ENCODE data around the gene KRT37.

Gene KRT37

DNA sequence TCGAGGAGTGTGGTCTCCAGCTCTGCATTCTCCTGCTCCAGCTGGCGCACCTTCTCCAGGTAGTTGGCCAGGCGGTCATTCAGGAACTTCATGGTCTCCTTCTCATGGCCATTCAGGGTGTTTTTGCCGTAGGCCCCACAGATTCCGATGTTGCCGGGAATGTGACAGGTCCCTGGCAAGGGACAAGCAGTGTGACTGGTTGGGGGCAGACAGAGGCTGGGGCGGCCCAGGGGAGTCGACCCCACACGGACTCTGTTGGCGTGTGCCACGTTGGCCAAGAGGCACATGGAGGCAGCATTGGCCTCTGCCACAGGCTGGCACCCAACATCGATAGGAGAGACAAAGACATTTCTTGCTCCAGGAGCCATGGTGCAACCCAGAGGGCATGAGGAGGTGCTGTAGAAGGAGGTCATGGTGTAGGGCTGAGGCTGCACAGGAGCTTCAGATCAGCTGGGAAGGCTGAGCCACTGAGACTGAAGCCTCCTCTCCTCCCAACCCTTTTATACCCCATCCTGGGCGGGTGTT is at the start of gene KRT37:
KRT37 (minus strand) TSS at position 475 of the 525 bp plus-strand sequence; CDS start at position 413, 62 bp downstream.
- DNase-seq (ENCODE audit: low read depth, low spot score) = no peak

DNA sequence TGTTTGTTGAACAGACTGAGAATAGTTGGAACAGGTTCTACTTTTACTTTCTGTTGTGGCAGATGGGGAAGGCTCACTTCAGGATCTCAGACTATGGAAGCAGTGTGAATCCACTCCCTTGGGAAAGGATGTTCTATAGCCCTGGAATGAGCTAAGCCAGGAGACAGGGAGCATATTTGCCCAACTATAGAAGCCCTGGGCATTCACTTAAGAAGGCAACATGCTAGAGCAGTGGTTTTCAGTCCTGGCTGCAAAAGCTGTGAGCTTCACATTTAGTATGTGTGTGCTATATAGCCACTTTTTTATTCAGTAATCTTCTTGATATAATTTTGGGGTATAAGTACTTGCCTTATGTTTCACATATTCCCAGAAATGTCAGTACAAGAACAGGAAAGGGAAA is 44.0 kb upstream of the KRT37 start:
- no peak for DNase-seq (ENCODE audit: low read depth, low spot score)

DNA sequence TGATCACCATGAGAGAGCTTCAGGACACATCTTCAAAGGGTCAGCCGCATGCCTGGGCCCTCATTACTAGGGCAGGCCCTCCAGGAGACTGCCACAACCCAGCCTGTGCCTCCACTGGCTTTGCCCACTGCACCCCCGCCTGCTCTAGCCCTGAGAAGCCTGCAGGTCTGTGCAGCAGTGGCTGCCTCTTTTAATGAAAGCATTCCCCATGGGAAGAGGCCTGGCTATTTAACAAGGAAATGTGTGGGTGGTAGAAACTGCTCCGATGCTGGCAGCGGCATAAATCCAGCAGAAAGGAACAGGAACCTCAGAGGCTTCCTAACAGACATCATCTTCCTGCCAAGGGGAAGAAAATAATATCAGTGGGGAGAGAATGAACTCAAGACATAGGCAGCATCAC is 43.2 kb upstream of the KRT37 start:
- no peak for DNase-seq (ENCODE audit: low read depth, low spot score)

DNA sequence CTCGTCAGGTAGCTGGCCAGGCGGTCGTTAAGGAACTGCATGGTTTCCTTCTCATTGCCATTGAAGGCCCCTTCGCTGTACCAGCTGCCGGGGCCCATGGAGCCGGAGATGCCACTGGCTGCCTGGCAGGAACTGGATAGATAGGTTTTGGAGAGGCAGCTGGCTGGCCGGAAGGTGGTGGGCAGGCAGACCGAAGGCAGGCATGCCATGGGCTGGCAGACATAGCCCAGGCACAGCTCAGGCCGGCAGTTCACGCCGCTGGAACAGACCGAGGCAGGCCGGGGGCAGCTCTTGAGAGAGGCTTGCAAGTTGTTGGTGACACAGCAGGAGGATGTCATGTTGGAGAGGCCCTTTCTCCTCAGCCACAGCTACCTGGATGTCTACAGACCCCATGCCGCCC is 42.6 kb upstream of the KRT37 start, which contains the start of gene KRT32:
KRT32 (minus strand) TSS at position 399 of the 400 bp plus-strand sequence; CDS start at position 338, 61 bp downstream.
- no peak for DNase-seq (ENCODE audit: low read depth, low spot score)

DNA sequence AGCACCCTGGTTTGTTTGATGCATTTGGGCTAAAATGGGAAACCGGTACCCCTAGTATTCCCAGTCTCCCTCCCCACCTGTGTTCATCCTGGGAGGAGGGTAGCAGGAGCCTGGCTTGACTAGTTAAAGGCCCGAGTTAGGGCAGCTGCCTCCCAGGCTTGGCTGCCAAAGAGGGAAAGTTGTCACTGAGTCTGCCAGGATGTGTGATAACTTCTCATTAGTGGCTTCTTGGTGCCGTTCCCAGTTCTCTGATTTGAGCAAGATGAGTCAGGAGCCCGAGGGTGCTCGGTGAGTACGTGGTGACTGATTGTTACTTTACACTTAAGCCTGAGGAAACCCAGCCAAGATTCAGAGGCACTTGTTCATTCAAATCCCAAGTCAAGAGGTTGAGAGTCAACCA is 40.3 kb upstream of the KRT37 start:
- no peak for DNase-seq (ENCODE audit: low read depth, low spot score)

DNA sequence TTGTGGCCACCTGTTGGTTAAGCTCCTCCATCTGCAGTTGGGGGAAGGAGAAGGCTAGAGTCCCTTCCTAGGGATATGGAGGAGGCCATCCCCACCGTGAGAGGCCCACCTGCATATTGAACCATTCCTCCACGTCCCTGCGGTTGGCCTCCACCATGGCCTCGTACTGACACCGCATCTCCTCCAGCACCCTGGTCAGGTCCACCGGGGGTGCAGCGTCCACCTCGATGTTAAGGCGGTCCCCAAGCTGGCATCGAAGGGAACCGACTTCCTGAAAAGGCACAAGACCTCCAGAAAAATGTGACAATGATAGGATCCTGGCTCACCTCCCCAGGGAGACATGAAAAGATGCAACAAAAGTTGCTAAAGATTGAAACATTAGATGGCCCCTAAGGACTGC is 39.8 kb upstream of the KRT37 start:
- no peak for DNase-seq (ENCODE audit: low read depth, low spot score)

DNA sequence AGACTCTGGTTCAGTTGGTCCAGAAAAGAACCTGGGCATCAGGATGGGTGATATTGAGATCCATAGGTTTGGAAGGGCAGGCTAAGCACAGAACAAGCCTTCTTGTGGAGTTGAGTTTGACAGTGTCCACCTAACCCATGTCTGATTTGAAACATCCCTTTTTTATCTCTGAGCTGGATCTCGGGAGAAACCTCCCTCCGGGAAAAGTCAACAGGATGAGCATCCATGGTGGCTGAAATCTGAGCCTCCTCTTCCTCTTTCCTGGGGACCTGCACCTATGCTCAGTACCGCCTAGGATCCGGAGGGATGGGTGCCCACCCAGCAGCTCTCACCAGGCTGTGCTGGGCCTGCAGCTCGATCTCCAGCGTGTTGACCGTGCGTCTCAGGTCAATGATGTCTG is 39.4 kb upstream of the KRT37 start:
- no peak for DNase-seq (ENCODE audit: low read depth, low spot score)

DNA sequence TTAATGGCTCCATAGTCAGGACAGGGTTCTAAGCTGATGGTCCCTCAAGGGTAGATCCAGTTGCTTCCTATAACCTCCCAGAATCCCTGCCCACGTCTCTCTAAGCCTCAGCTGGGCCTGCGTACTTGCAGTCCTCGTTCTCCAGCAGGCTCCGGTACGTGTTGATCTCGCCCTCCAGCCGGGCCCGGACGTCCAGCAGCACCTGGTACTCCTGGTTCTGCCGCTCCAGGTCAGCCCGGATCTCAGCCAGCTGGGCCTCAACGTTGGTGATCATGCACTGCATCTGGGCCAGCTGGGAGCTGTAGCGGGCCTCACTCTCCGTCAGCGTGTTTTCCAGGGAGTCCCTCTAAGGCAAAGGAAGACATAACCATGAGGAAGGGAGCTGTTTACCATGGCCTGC is 38.3 kb upstream of the KRT37 start:
- DNase-seq (ENCODE audit: low read depth, low spot score) = no peak

DNA sequence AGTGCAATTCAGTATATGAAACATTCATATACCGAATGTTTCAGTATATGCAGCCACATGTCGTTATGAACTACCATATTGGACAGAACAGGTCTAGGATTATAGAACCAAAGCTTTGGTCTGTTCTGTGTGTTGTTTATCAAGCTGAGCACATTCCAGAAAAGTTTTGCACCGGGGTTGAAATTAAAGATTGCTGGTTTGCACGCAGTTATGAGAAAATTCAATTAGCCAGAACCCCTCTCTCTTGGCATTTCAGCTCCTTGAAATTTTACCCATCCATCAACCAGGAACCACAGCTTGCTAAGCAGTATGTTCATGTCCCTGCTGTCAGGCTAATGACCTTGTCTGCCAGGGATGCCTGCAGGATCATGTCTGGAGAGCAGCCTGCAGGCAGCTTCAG is 33.3 kb upstream of the KRT37 start:
- no peak for DNase-seq (ENCODE audit: low read depth, low spot score)

DNA sequence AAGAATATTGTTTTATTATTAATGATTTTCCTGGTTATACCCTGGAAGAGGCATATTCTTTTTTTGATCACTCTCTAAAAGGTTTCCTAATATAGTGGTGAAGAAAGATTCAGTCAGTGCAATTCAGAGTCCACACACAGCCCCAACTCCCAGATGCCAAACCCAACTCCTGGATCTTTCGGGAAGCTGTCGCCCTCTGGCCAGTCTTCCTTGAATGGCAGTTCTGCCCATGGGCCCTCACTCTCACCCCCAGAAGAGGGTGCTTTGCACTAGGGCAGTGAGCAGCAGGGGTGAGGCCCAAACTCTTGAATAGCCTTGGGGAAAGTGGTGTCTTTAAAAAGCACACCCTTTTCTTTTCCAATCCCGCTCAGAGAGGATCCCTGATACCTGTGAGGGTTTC is 31.8 kb upstream of the KRT37 start:
- no peak for DNase-seq (ENCODE audit: low read depth, low spot score)

DNA sequence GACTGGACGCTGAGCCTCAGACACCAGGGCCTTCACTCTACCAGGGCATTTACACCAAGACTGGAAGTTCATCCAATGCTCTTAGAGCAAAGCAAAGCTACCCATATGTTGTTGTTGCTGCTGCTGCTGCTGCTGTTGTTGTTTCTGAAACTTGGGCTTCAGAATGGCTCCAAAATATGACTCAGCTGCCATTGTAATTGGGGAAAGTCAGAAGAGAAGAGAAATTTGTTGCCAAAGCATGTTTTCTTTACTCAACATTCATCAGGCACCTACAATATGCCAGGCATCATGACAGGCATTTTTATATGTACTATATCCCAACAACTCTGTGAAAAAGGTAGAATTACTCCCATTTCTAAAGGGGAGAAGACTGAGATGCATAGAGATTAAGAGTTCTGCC is 30.9 kb upstream of the KRT37 start:
- DNase-seq (ENCODE audit: low read depth, low spot score) = no peak

DNA sequence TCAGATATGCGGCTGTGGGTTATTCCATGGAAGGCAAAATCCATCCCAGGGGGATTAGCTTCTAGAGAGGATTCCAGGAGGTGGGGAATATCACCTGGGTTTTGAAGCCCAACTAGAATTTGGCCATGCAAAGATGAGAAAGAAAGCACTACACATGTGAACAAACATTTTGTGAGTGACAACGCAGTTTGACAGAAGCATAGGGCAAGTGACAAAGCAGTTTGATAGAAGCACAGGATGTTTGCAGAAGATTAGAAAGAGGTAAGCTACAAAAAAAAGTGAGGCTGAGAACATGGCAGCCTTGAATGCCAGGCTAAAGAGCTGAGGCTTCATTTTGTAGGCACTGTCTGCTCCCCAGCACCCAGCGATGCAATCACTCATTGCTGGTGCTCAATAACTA is 28.7 kb upstream of the KRT37 start:
- DNase-seq (ENCODE audit: low read depth, low spot score) = no peak

DNA sequence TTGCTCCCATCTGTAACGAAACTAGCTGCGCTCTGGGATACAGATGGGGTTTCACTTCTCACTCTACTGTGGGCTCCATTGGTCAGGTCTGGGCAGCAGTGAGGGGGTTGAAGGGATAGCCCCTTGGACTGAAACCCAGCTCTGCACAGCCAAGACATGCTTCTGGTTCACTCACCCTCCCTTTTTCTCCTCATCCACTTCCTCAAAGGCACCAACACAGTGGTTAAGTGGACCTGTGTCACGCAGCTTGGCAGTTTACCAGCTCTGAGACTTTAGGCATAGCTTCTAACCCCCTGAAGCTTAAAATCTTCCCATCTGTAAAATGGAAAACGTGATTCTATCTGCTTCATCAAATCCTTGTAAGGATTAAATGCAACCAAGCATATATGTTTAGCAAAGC is 27.9 kb upstream of the KRT37 start:
- DNase-seq (ENCODE audit: low read depth, low spot score) = no peak

DNA sequence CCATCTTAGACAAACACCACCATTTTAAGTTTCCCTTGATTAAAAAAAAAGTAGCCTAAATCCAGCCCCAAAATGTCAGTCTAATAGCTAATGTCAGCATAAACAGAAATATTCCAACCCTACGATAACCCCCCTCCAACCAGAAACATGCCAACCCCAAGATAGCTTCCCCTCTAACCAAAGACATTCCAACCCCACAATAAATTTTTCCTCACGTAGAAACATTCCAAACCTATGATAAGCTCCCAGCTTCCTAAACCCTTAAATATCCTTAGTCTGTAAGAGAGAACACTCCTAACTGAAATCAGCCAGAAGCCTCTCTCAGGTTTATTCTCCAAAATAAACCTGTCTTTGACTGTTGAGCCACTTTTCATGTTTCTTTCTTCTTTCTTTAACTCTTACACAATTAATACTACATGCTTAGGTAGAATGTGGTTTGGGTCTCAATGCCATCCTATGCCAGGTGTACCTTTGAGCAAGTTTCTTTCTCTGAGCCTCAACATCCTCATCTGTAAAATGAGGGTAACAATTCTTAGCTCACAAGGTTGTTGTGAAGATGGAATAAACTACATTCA is 26.9 kb upstream of the KRT37 start:
- no peak for DNase-seq (ENCODE audit: low read depth, low spot score)

DNA sequence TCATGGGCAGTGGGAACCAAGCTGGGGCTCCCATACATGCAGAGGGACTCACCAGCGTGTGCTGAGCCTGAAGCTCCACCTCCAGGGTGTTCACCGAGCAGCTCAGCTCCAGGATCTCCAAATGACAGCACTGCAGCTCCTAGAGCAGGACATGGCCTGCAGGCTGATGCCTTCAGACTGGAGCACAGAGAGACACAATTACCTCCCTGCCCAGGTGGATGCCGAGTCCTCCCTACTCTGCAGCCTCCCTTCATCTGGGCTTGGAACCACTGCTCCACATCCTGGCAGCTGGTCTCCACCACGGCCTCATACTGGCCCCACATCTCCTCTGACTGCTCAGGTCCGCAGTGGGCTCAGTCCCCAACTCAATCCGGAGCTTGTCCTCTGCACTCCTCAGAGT is 24.6 kb upstream of the KRT37 start:
- DNase-seq (ENCODE audit: low read depth, low spot score) = no peak

DNA sequence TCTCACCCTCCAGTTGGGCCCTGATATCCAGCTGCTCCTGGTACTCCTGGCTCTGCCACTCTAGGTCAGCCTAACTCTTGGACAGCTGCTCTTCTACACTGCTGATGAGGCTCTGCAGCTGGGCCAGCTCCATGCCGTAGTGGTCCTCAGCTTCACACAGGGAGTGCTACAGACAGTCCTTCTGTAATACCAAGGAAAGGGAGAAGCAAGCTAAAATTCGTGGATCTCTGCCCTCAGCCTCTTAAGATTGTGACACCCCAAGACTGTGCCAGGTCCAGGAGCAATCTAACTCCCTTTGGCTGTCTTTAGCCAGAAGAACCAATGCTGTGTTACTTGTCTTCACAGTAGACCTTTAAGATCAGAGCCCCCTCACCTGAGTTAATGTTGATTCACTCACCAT is 24.1 kb upstream of the KRT37 start:
- DNase-seq (ENCODE audit: low read depth, low spot score) = no peak

DNA sequence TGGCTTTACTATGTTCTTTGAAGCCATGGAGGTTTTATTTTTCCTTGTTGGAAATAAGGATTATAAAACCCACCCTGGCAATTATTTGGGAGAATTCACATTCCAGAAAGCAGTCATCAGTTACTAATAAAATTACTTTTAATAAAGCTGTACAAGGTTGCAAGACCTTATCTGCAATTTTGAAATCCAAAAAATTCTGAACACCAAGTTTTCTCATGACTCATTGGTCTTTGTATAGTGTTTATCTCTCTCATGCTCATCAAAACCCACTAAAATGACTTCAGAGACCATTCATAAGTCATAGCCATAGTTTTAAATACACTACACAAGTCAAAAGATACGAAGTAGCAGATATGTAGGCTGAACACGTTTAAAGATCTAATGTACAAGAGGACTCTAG is 22.4 kb upstream of the KRT37 start:
- no peak for DNase-seq (ENCODE audit: low read depth, low spot score)

DNA sequence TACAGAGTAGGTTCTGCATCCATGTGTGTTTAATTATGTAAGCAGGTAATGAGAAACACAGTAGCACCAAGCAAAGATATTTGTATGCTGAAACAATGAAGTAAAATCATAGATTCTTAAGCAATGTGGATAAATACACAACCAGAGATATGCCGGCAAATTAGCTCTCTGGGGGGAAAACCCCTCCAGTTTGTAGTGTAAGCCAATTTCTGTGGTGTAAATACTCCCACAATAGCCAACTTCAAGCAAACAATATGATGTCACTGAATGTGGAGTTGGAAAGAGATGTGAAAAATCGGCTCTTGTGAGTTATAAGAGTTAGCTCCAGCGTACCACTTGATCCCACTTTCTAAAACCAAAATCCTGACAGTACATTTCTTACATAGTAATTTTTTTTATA is 20.3 kb upstream of the KRT37 start:
- DNase-seq (ENCODE audit: low read depth, low spot score) = no peak

DNA sequence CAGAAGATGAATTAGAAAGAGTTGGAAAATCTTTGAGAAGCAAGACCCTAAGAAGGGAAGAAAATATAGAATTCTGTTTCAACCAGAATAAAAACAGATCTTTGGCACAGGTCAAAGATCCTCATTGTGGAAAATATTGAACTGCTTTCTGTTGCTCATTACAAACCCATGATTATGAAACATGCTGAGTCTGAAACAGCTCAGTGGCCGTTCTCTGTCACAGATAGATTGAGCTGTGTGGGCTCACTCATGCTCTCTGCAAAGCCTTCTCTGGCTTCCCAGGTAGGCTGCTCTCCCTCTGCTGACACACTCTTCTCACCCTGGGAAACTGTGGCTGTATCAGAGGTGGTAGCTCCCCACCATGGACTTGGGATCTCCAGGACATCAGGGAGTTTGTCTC is 19.8 kb upstream of the KRT37 start:
- no peak for DNase-seq (ENCODE audit: low read depth, low spot score)

DNA sequence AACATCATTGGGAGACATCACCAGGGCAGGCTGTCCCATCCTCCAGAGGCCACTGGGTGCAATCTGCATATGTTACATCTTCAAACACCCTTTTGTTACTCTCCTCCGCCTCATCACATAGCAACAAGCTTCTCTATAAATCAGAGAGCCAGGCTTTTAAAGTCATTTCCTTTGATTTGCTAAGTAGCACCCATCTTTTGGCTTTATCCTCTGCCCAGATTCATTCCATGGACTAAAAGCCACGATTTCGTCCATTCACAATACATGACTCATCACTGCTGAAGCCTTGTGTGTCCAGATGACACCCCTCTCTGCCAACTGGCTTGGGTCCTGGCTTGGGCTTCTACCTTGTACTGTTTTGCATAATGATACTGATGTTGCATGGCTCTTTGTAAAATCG is 18.4 kb upstream of the KRT37 start:
- DNase-seq (ENCODE audit: low read depth, low spot score) = no peak

DNA sequence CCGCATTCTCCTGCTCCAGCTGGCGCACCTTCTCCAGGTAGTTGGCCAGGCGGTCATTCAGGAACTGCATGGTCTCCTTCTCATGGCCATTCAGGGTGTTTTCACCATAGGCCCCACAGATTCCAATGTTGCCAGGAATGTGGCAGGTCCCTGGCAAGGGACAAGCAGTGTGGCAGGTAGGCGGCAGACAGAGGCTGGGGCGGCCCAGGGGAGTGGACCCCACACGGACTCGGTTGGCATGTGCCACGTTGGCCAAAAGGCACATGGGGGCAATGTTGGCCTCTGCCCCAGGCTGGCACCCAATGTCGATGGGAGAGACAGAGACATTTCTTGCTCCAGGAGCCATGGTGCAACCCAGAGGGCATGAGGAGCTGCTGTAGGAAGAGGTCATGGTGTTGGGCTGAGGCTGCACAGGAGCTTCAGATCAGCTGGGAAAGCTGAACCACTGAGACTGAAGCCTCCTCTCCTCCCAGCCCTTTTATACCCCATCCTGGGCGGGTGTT is 16.2 kb upstream of the KRT37 start, which contains the start of gene KRT38:
KRT38 (minus strand) TSS at position 453 of the 503 bp plus-strand sequence; CDS start at position 391, 62 bp downstream.
- DNase-seq (ENCODE audit: low read depth, low spot score) = no peak

DNA sequence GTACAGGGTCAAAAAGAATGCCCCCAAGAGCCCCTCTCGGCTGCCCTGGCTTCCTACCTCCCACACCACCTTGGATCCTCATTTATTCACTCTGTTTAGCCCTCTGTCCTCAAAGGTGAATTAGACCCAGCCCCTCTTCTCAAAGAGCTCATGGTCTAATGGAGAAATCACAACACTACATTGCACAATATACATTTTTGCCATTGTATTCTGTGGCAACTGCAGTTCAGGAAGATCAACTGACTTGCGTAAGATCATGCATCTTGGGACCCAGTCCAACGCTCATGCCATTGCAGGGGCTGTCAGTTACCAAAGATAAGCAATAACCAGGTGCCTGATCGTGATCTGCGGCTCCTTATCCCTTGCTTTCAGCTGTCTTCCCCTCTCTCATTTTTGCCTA is 15.0 kb upstream of the KRT37 start:
- DNase-seq (ENCODE audit: low read depth, low spot score) = no peak

DNA sequence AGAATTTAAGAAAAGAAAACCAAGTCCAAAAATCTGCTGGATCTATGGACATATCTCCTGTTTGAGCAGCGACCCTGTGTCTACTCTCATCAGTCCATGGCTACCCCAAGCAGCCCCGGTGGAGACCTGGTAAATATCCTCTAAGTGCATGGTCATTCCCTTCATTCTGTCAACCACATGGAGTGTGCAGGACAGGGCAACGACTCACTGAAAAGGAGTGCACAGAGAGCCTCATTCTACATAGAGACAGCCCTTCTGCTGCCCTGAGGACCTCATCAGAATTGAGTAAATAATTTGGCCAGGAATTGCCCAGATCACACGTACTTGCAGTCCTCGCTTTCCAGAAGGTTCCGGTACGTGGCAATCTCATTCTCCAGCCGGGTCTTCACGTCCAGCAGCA is 13.4 kb upstream of the KRT37 start:
- DNase-seq (ENCODE audit: low read depth, low spot score) = no peak

DNA sequence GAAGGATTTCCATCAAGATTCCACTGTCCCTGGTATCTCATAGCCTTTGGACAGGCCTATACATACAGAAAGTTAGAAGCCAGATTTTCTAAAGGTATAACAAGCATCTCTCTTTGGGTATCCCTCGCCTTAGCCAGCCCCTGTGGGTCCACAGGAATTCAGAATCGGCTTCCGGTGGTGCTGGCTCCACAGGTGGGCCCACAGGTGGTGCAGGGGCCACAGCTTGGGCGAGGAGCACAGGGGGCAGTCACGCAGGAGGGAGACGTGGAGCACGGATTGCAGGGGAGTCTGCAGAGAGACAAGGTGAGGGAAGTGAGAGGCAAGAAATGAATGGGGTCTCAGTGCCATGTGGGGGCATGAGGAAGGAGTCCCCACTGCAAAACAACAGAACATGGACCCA is 12.9 kb upstream of the KRT37 start:
- no peak for DNase-seq (ENCODE audit: low read depth, low spot score)
